D721Med (cell line): ENCODE results near the gene BLCAP.

Experiments used
- DNase-seq: peaks from one replicate; pipeline ENCODE4 v3.0.0; 2011; ENCODE audit warnings: low spot score; ENCODE audit not compliant: insufficient read length
- FAIRE-seq: peaks from 2 replicates; lab custom pipeline; 2011; peaks lifted over from hg19 to GRCh38; lab: Jason Lieb, UNC
- CTCF ChIP-seq: IDR thresholded peaks from 2 replicates; pipeline ENCODE4 v1.5.1; 2012; ENCODE audit warnings: mild to moderate bottlenecking, control low read depth; ENCODE audit not compliant: insufficient read depth; ENCODE audit errors: missing control alignments

Gene BLCAP

GRCh38 chr20:37564016-37564387 lies 36.3 kb upstream of the BLCAP start:
- FAIRE-seq: no peak
- DNase-seq: no peak
- TF ChIP-seq CTCF: no peak

- DNase-seq: no peak
- FAIRE-seq: no peak
- TF ChIP-seq CTCF: no peak
Measured at GRCh38 chr20:37562695-37563480, 35.2 kb upstream of the BLCAP start.

- no peak for FAIRE-seq
- TF ChIP-seq CTCF: no peak
- DNase-seq: no peak
Measured at GRCh38 chr20:37560629-37561028, 33.0 kb upstream of the BLCAP start.

- TF ChIP-seq CTCF: no peak
- DNase-seq: no peak
- no peak for FAIRE-seq
Measured at GRCh38 chr20:37559312-37560027, 31.8 kb upstream of the BLCAP start.

- DNase-seq (no peak), FAIRE-seq (no peak)
- no peak for TF ChIP-seq CTCF
Measured at GRCh38 chr20:37558779-37559178, 31.1 kb upstream of the BLCAP start.

- FAIRE-seq: no peak
- no peak for DNase-seq
Measured at GRCh38 chr20:37558306-37558705, 30.6 kb upstream of the BLCAP start.

More at GRCh38 chr20:37558306-37558705, 30.6 kb upstream of the BLCAP start:
- TF ChIP-seq CTCF: no peak
